Neural cell (in vitro differentiated cells): ENCODE results near the gene SPINK7.
"Not testable (repeated sequence)": the region's sequence is repeated elsewhere in the genome, so short reads cannot be mapped to it uniquely, and the experiment has no call there.

Source experiments
- CTCF ChIP-seq: fragments of 450-650 bp; IDR thresholded peaks from 2 replicates; pipeline ENCODE4 v1.5.1; 2014; ENCODE audit warnings: antibody characterized with exemption, mild to moderate bottlenecking, moderate library complexity; ENCODE audit not compliant: poor library complexity, severe bottlenecking
- EP300 ChIP-seq: fragments of 450-650 bp; conservative IDR thresholded peaks from 2 replicates; pipeline ENCODE4 v1.6.1; 2014; ENCODE audit warnings: antibody characterized with exemption, mild to moderate bottlenecking, moderate library complexity; ENCODE audit not compliant: poor library complexity, severe bottlenecking
- EZH2 ChIP-seq: fragments of 200-600, 300-800 bp; shearing (Covaris generic), sonication (generic); IDR thresholded peaks from 2 replicates; pipeline ENCODE4 v1.6.1; 2014; ENCODE audit warnings: antibody characterized with exemption, low read length, borderline replicate concordance, mild to moderate bottlenecking; ENCODE audit not compliant: insufficient read depth, poor library complexity, severe bottlenecking
- POLR2AphosphoS5 ChIP-seq: IDR thresholded peaks from 2 replicates; pipeline ENCODE4 v1.6.1; 2012
- RAD21 ChIP-seq: fragments of 450-650 bp; conservative IDR thresholded peaks from 2 replicates; pipeline ENCODE4 v1.6.1; 2014; ENCODE audit warnings: antibody characterized with exemption, mild to moderate bottlenecking, moderate library complexity
- SMC3 ChIP-seq: fragments of 450-650 bp; conservative IDR thresholded peaks from 2 replicates; pipeline ENCODE4 v1.6.1; 2014; ENCODE audit warnings: antibody characterized with exemption, mild to moderate bottlenecking, moderate library complexity; ENCODE audit not compliant: poor library complexity
- TAF1 ChIP-seq: IDR thresholded peaks from 2 replicates; pipeline ENCODE4 v1.6.1; 2012; ENCODE audit warnings: low read depth

GRCh38 chr5:148280893-148281292 lies 31.3 kb upstream of the SPINK7 start:
- not testable (repeated sequence) for TF ChIP-seq TAF1, CTCF, RAD21, EZH2, POLR2AphosphoS5, EP300, SMC3
